K562 (cell line): ENCODE measurements around the gene ATF7IP. TPM values are rescaled to one million over a fixed set of nuclear protein-coding genes. Genes with fewer than 3 reads are reported as not detected.

Experiments used
- ATAC-seq: fragments of 200-7000 bp; cut with Tn5 transposase; 3 replicates; pipeline ENCODE4 v1.9.1; 2020; ENCODE audit warnings: moderate library complexity
- BruUV-seq: library from RNA; stranded (reverse); fragments of 400-500 nt; replicated peaks from 2 replicates; lab custom pipeline; 2021; lab: Mats Ljungman, UMichigan
- CTCF ChIA-PET: fragments of 300-600 bp; formaldehyde crosslinking; extraction: SDS; loops from one replicate; lab custom pipeline; 2021; ENCODE audit warnings: low intra/inter-chr PET ratio; lab: Yijun Ruan, JAX
- POLR2A ChIA-PET: fragments of 300-600, 350-650 bp; sonication (Branson Sonifier 250); formaldehyde crosslinking; extraction: SDS; loops from one replicate; lab custom pipeline; 2021; ENCODE audit warnings: antibody characterized with exemption, inconsistent platforms; lab: Yijun Ruan, JAX
- DNase-seq, 4 experiments: peaks; one replicate each; pipeline versions ENCODE4 v3.0.0 to v3.0.0-alpha.2; 2011 to 2018; ENCODE audit warnings: low spot score in 3 of 4, mixed read lengths in 3 of 4; ENCODE audit errors: extremely low read depth in 1 of 4
- FAIRE-seq: peaks from 2 replicates; lab custom pipeline; 2011; peaks lifted over from hg19 to GRCh38; lab: Jason Lieb, UNC
- H2AFZ ChIP-seq: 2 replicates; pipeline ENCODE4 v1.6.0; 2011; ENCODE audit warnings: low read depth, low read length, control low read depth, inconsistent platforms
- H3K27ac ChIP-seq: fragments of 200-600 bp; 3 replicates; pipeline ENCODE4 v1.8.0; 2011; ENCODE audit warnings: low read depth, mild to moderate bottlenecking, control low read depth, inconsistent platforms, low read length, moderate library complexity, mixed read lengths; ENCODE audit errors: extremely low read depth
- H3K27me3 ChIP-seq, 2 experiments: fragments of 300-600 bp in 1 of 2; 2 replicates in 1 of 2; 3 replicates in 1 of 2; pipeline versions ENCODE4 v1.6.0 to v1.8.0; 2011; ENCODE audit warnings: inconsistent platforms in 2 of 2, low read length in 2 of 2, mild to moderate bottlenecking in 1 of 2, mixed read lengths in 1 of 2, moderate library complexity in 1 of 2; ENCODE audit not compliant: control insufficient read depth in 2 of 2, insufficient read depth in 2 of 2
- H3K36me3 ChIP-seq: fragments of 300-600 bp; 3 replicates; pipeline ENCODE4 v1.8.0; 2011; ENCODE audit warnings: mild to moderate bottlenecking, low read length, inconsistent platforms; ENCODE audit not compliant: control insufficient read depth, insufficient read depth
- H3K4me1 ChIP-seq, 2 experiments: fragments of 200-600 bp in 1 of 2; replicated peaks in 1 of 2; 2 replicates in 1 of 2; 3 replicates in 1 of 2; pipeline versions ENCODE4 v1.5.1 to v1.8.0; 2011; ENCODE audit warnings: inconsistent platforms in 2 of 2, low read length in 2 of 2, mild to moderate bottlenecking in 1 of 2, mixed read lengths in 1 of 2, moderate library complexity in 1 of 2; ENCODE audit not compliant: control insufficient read depth in 2 of 2, insufficient read depth in 2 of 2
- H3K4me2 ChIP-seq: 2 replicates; pipeline ENCODE4 v1.6.1; 2011; ENCODE audit warnings: low read length, control low read depth, inconsistent platforms, mixed read lengths; ENCODE audit not compliant: insufficient read depth
- H3K4me3 ChIP-seq: fragments of 200-600 bp; sonication (generic), shearing (Covaris generic); 2 replicates; pipeline ENCODE4 v1.5.1; 2016; ENCODE audit warnings: control low read depth, inconsistent platforms
- H3K79me2 ChIP-seq: fragments of 200-600 bp; 3 replicates; pipeline ENCODE4 v1.8.0; 2011; ENCODE audit warnings: low read length, inconsistent platforms; ENCODE audit not compliant: control insufficient read depth, insufficient read depth
- H3K9ac ChIP-seq, 2 experiments: 2 replicates each; pipeline versions ENCODE4 v1.6.0 to v1.6.1; 2011; ENCODE audit warnings: low read depth in 2 of 2, low read length in 2 of 2, control low read depth in 1 of 2, inconsistent platforms in 1 of 2, mild to moderate bottlenecking in 1 of 2, mixed read lengths in 1 of 2; ENCODE audit not compliant: insufficient read depth in 1 of 2
- H3K9me1 ChIP-seq: one replicate; pipeline ENCODE4 v1.6.0; 2011; ENCODE audit warnings: inconsistent platforms, mild to moderate bottlenecking, low read length, moderate library complexity; ENCODE audit not compliant: control insufficient read depth, insufficient read depth
- H3K9me3 ChIP-seq: replicated peaks from 2 replicates; pipeline ENCODE4 v1.5.1; 2011; ENCODE audit warnings: low read depth, low read length, inconsistent platforms; ENCODE audit not compliant: control insufficient read depth, insufficient read depth
- H4K20me1 ChIP-seq: replicated peaks from 2 replicates; pipeline ENCODE4 v1.6.1; 2011; ENCODE audit warnings: low read length, inconsistent platforms, mixed read lengths; ENCODE audit not compliant: control insufficient read depth, insufficient read depth
- ARHGAP35 ChIP-seq: fragments of 450-650 bp; IDR thresholded peaks from 2 replicates; pipeline ENCODE4 v1.6.1; 2018; ENCODE audit not compliant: partially characterized antibody
- DDX20 ChIP-seq: fragments of 450-650 bp; IDR thresholded peaks from 2 replicates; pipeline ENCODE4 v1.6.1; 2016; ENCODE audit warnings: missing genetic modification characterization, low read depth, mild to moderate bottlenecking, missing compliant biosample characterization, moderate library complexity
- RFX5 ChIP-seq: IDR thresholded peaks from 2 replicates; pipeline ENCODE4 v1.6.1; 2011; ENCODE audit warnings: low read depth, mild to moderate bottlenecking, improper control_type of control experiment, low read length
- WGBS: fragments of 100-300 bp; shearing (Covaris generic); methylation state at CpG from one replicate; pipeline ENCODE4 v1.1.6; 2016; ENCODE audit warnings: low coverage, mixed read lengths; ENCODE audit not compliant: insufficient coverage; ENCODE audit errors: missing lambda C conversion rate; 5-methylcytosine and 5-hydroxymethylcytosine counted together
- in situ Hi-C: fragments of 300-500 bp; cut with MboI; formaldehyde crosslinking; loops from 4 replicates; pipeline ENCODE4 v1.15.0; 2018; ENCODE audit warnings: inconsistent platforms, mixed read lengths
- intact Hi-C: fragments of 100-400 bp; cut with micrococcal nuclease; formaldehyde crosslinking; loops from 2 replicates; pipeline ENCODE4 v1.14.2; 2022
- polyA plus RNA-seq, 8 experiments: library from polyadenylated mRNA; depleted of rRNA in 4 of 8; stranded (reverse) in 5 of 8; unstranded in 3 of 8; fragments of >200 nt; fragmentation: Nextera tagmentation in 2 of 8; fragmentation: Illumina TruSeq in 1 of 8; extraction: Ambion mirVana in 2 of 8; extraction: Trizol in 1 of 8; gene quantifications; 2 replicates each; pipeline versions ENCODE4 v1.2.1 to v1.2.3, GENCODE V29; 2011 to 2014; ENCODE audit warnings: inconsistent platforms in 1 of 8, missing spikeins in 1 of 8
- total RNA-seq, 7 experiments: library from RNA; depleted of rRNA in 6 of 7; stranded (reverse); fragments of >200 nt in 6 of 7; fragmentation: Illumina TruSeq in 2 of 7; extraction: Trizol in 2 of 7; gene quantifications; 2 replicates each; pipeline versions ENCODE4 v1.2.1 to v1.2.3, GENCODE V29; 2011 to 2021; ENCODE audit warnings: low replicate concordance in 1 of 7
- TF ChIP-seq, protein P1 (sequence below), 3 experiments: IDR thresholded peaks in 2 of 3; conservative IDR thresholded peaks in 1 of 3; 2 replicates each; pipeline ENCODE4 v1.5.1; 2011 to 2012; ENCODE audit warnings: low read length in 3 of 3, mild to moderate bottlenecking in 3 of 3, control low read depth in 2 of 3, improper control_type of control experiment in 1 of 3, inconsistent platforms in 1 of 3, low read depth in 1 of 3, mixed read lengths in 1 of 3, moderate library complexity in 1 of 3; ENCODE audit not compliant: insufficient read depth in 2 of 3

ATF7IP gene
- total and polyA plus RNA-seq, 9 of the 15 experiments (the other 6 are each of a cell fraction or from before 2014, with no cell fraction given), result 2.8 to 27.1 (median 11.0) TPM

DNA sequence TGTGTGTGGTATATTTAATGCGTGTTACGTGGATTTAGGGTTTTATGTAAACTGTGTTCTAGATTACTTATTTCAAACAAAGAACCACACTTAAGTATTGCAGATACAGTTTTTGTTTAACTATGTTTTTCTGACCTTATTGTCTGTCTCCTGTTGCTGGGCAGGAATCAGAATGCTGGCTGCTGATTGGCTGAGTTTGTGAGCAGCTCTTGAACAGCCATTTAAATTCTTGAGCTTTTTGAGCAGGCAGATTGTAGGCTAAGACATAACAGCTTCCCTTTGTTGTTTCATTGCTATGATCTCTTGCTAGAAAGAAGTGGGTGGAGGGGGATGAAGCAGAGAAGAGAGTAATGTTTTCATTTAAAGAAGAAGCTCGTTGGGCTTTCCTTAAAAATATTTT is 52.2 kb downstream of the ATF7IP start:
- ChIA-PET POLR2A (no interaction called here), CTCF (no interaction called here)
- Histone ChIP-seq H3K79me2 (peaks cover 96% of the 10 kb centered on the region), H3K27ac (no peak overlapping the region), H3K9me1 (no peaks in the 10 kb centered on the region), H2AFZ (no peak overlapping the region), H3K4me2 (no peak overlapping the region), H3K9ac (no peak overlapping the region), H4K20me1 (no peaks in the 10 kb centered on the region), H3K36me3 (0 out of 3 replicates have a peak, but pooled peaks cover 4% of the 10 kb centered on the region), H3K27me3 (no peaks in the 10 kb centered on the region), H3K9me3 (peaks cover 4% of the 10 kb centered on the region; the same call in 1 of the 2 replicates), H3K4me3 (no peak overlapping the region), H3K4me1 (no peaks in the 10 kb centered on the region; a peak in 2 of 5 replicates)
- FAIRE-seq (peak; percentile 35), DNase-seq (peak; percentile 24 to 53 (median 39)), ATAC-seq (peak; percentile 78)
- in situ Hi-C loops (no loop called here), intact Hi-C loops (no loop called here)
- WGBS, result 94% methylated on average over 3 of the region's 3 CpGs
- TF ChIP-seq DDX20 (tag) (no peak), RFX5 (peak; percentile 92)
- BruUV-seq, result no TSS peak

DNA sequence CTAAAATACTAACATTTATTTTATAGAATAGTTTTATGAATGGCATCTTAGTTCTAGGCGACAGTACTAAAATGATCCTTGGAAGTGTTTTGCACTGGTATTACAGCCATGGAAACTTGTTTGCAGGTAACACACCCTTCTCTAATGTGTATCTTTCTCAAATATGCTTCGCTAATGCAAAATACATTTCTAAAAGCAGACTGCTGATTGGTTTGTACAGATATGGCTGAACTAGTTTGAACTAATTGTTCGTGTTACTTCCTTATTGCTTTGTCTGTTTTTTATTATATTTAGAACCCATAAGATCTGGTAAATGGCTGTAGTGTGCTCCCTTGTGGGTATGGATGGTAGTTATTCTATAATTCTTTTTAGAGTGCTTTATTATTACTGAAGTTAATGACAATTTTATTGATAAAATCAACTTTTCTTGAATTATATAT is 53.0 kb downstream of the ATF7IP start:
- POLR2A ChIA-PET, result no interaction called here
- peaks cover 91% of the 10 kb centered on the region for H3K79me2 ChIP-seq

More for the DNA sequence above, 53.0 kb downstream of the ATF7IP start:
- no peaks in the 10 kb centered on the region for H3K27me3 ChIP-seq
- CTCF ChIA-PET, result no interaction called here
- H3K9me1 ChIP-seq, result no peaks in the 10 kb centered on the region
- H3K9ac ChIP-seq, result no peak overlapping the region
- intact Hi-C loops (no loop called here), in situ Hi-C loops (no loop called here)
- H3K4me2 ChIP-seq, result no peak overlapping the region
- no peaks in the 10 kb centered on the region; a peak in 2 of 5 replicates for H3K4me1 ChIP-seq
- H3K36me3 ChIP-seq, result 0 out of 3 replicates have a peak, but pooled peaks cover 4% of the 10 kb centered on the region
- no peak overlapping the region for H3K27ac ChIP-seq
- no peak overlapping the region for H2AFZ ChIP-seq
- no peak overlapping the region for H3K4me3 ChIP-seq
- peaks cover 4% of the 10 kb centered on the region; the same call in 1 of the 2 replicates for H3K9me3 ChIP-seq
- TF ChIP-seq, protein P1, sequence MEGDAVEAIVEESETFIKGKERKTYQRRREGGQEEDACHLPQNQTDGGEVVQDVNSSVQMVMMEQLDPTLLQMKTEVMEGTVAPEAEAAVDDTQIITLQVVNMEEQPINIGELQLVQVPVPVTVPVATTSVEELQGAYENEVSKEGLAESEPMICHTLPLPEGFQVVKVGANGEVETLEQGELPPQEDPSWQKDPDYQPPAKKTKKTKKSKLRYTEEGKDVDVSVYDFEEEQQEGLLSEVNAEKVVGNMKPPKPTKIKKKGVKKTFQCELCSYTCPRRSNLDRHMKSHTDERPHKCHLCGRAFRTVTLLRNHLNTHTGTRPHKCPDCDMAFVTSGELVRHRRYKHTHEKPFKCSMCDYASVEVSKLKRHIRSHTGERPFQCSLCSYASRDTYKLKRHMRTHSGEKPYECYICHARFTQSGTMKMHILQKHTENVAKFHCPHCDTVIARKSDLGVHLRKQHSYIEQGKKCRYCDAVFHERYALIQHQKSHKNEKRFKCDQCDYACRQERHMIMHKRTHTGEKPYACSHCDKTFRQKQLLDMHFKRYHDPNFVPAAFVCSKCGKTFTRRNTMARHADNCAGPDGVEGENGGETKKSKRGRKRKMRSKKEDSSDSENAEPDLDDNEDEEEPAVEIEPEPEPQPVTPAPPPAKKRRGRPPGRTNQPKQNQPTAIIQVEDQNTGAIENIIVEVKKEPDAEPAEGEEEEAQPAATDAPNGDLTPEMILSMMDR (IDR thresholded peaks at IDR 0.05 in 2 of 3, conservative IDR thresholded peaks at IDR 0.05 in 1 of 3; ENCODE audit: insufficient read depth in 2 of 3, low read depth in 1 of 3, low read length in 3 of 3), result peak in 1 of 3 experiments; percentile 14; a peak in 1 of 6 replicates
- no peak for TF ChIP-seq ARHGAP35
- BruUV-seq, result no TSS peak
- no peaks in the 10 kb centered on the region for H4K20me1 ChIP-seq
- ATAC-seq (no peak), FAIRE-seq (no peak), DNase-seq (no peak)
- 75% methylated on average over 3 of the region's 3 CpGs for WGBS
